Measurements from ENCODE around the gene MACROD1. TPM values are rescaled to one million over a fixed set of nuclear protein-coding genes. Genes with fewer than 3 reads are reported as not detected.

MACROD1 gene
- total and polyA plus RNA-seq, 2 experiments from 2014 or later: 21.2 to 403 TPM

DNA sequence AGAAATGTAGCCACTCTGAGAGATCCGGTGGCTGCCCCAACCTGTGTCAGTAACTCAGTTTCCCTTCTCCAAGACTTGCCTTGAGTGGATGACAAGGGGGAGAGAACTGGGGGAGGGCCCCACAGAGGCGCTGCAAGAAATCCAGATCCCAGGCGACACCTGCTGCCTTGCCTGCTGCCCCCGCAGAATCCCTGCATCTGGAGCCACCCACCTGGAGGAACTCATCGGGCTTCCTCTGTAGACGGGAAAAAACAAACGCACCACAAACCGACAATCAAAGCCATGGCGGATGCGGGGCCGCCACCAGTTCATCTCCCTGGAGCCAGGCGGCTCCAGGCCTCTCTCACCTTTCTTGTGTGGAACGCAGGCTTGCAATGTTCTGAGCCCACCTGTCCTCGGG lies 40.2 kb downstream of the MACROD1 start:
- Histone ChIP-seq H3K36me3 (ENCODE audit: low read depth) (no peaks in the 10 kb centered on the region), H3K4me3 (no peak overlapping the region), H3K9ac (no peak overlapping the region), H3K9me2 (ENCODE audit: insufficient read depth) (no peaks in the 10 kb centered on the region), H4K20me1 (ENCODE audit: insufficient read depth) (no peaks in the 10 kb centered on the region), H3F3A (ENCODE audit: insufficient read depth) (no peaks in the 10 kb centered on the region), H3K4me1 (ENCODE audit: insufficient read depth) (peaks cover 11% of the 10 kb centered on the region), H3K4me2 (ENCODE audit: unreplicated experiment) (no peak overlapping the region), H2AFZ (no peak overlapping the region), H3K79me2 (ENCODE audit: insufficient read depth) (no peaks in the 10 kb centered on the region), H3K27ac (no peak overlapping the region), H3K9me3 (ENCODE audit: low read depth) (no peaks in the 10 kb centered on the region), H3K27me3 (replicated peaks; ENCODE audit: insufficient read depth) (no peaks in the 10 kb centered on the region)
- no peak for DNase-seq
- TF ChIP-seq EZH2 (IDR thresholded peaks at IDR 0.05; ENCODE audit: insufficient read depth, poor library complexity, severe bottlenecking): no peak
- TF ChIP-seq EZH2phosphoT487 (IDR thresholded peaks at IDR 0.05; ENCODE audit: insufficient read depth, low read depth): no peak
- in situ Hi-C loops (cut with MboI): no loop called here
- WGBS, 2 experiments (ENCODE audit: low coverage in 1 of 2, low lambda C conversion rate in 2 of 2, missing lambda C conversion rate in 2 of 2): 88 to 90% methylated on average over 14 of the region's 14 CpGs

DNA sequence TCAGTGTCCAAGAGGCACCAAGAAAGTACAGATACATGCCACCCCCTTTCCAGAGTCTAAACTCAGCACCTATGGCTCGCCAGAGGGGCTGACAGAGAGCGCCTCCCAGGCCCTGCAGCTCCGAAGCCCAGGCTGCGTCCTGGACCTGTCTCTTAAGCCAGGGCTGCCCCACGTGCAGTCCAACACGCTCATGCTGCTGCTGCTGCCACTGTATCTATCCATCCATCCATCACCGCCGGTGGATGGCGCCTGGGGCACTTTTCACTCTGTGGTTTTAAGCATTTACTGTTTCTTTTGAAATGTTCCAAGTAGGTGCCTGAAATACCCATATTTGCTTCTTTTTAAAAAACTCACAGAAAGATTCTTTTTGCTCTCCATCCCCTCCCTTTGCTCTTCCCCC lies 41.8 kb downstream of the MACROD1 start:
- Histone ChIP-seq H3F3A (ENCODE audit: insufficient read depth) (no peaks in the 10 kb centered on the region), H3K27ac (no peak overlapping the region), H3K79me2 (ENCODE audit: insufficient read depth) (no peaks in the 10 kb centered on the region), H2AFZ (no peak overlapping the region), H3K4me2 (ENCODE audit: unreplicated experiment) (no peak overlapping the region), H3K9me3 (ENCODE audit: low read depth) (no peaks in the 10 kb centered on the region), H3K4me1 (ENCODE audit: insufficient read depth) (peaks cover 11% of the 10 kb centered on the region), H3K4me3 (no peak overlapping the region), H3K9ac (no peak overlapping the region), H4K20me1 (ENCODE audit: insufficient read depth) (no peaks in the 10 kb centered on the region), H3K27me3 (replicated peaks; ENCODE audit: insufficient read depth) (no peaks in the 10 kb centered on the region), H3K9me2 (ENCODE audit: insufficient read depth) (no peaks in the 10 kb centered on the region), H3K36me3 (ENCODE audit: low read depth) (no peaks in the 10 kb centered on the region)
- in situ Hi-C loops (cut with MboI): no loop called here
- no peak for TF ChIP-seq EZH2phosphoT487 (IDR thresholded peaks at IDR 0.05; ENCODE audit: insufficient read depth, low read depth)
- no peak for TF ChIP-seq EZH2 (IDR thresholded peaks at IDR 0.05; ENCODE audit: insufficient read depth, poor library complexity, severe bottlenecking)
- WGBS, 2 experiments (ENCODE audit: low coverage in 1 of 2, low lambda C conversion rate in 2 of 2, missing lambda C conversion rate in 2 of 2): 79 to 86% methylated on average over 9 of the region's 9 CpGs
- no peak for DNase-seq

DNA sequence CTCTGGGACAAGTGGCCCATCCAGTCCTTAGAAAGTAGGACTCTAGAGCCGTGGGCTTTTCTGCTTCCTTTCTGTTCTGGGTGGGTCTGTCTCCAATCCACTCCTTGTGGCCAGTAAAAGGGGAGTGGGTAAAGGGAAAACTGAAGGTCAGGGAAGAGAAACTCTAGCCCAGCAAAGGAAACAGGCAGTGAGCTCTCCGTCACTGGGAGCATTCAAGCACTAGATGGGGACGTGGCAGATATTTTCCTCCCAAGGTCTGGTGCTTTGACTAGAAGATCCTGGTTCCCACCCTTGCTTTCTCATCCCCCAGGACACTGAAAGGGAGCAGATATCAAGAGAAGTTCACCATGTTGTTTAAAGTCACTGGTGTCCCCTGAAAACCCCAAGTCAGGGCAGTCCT lies 42.2 kb downstream of the MACROD1 start:
- in situ Hi-C loops (cut with MboI): no loop called here
- no peak for TF ChIP-seq EZH2 (IDR thresholded peaks at IDR 0.05; ENCODE audit: insufficient read depth, poor library complexity, severe bottlenecking)
- TF ChIP-seq EZH2phosphoT487 (IDR thresholded peaks at IDR 0.05; ENCODE audit: insufficient read depth, low read depth): no peak
- no peaks in the 10 kb centered on the region for H4K20me1 ChIP-seq (ENCODE audit: insufficient read depth)
- no peaks in the 10 kb centered on the region for H3K9me3 ChIP-seq (ENCODE audit: low read depth)
- no peaks in the 10 kb centered on the region for H3K79me2 ChIP-seq (ENCODE audit: insufficient read depth)
- no peak for DNase-seq
- peaks cover 11% of the 10 kb centered on the region for H3K4me1 ChIP-seq (ENCODE audit: insufficient read depth)
- H3F3A ChIP-seq (ENCODE audit: insufficient read depth): no peaks in the 10 kb centered on the region
- no peaks in the 10 kb centered on the region for H3K27me3 ChIP-seq (replicated peaks; ENCODE audit: insufficient read depth)
- H3K27ac ChIP-seq: no peak overlapping the region
- WGBS, 2 experiments (ENCODE audit: low coverage in 1 of 2, low lambda C conversion rate in 2 of 2, missing lambda C conversion rate in 2 of 2): 89 to 100% methylated on average over 3 of the region's 3 CpGs
- no peaks in the 10 kb centered on the region for H3K9me2 ChIP-seq (ENCODE audit: insufficient read depth)
- no peak overlapping the region for H3K4me3 ChIP-seq
- no peak overlapping the region for H3K9ac ChIP-seq
- H2AFZ ChIP-seq: no peak overlapping the region
- H3K36me3 ChIP-seq (ENCODE audit: low read depth): no peaks in the 10 kb centered on the region
- no peak overlapping the region for H3K4me2 ChIP-seq (ENCODE audit: unreplicated experiment)

DNA sequence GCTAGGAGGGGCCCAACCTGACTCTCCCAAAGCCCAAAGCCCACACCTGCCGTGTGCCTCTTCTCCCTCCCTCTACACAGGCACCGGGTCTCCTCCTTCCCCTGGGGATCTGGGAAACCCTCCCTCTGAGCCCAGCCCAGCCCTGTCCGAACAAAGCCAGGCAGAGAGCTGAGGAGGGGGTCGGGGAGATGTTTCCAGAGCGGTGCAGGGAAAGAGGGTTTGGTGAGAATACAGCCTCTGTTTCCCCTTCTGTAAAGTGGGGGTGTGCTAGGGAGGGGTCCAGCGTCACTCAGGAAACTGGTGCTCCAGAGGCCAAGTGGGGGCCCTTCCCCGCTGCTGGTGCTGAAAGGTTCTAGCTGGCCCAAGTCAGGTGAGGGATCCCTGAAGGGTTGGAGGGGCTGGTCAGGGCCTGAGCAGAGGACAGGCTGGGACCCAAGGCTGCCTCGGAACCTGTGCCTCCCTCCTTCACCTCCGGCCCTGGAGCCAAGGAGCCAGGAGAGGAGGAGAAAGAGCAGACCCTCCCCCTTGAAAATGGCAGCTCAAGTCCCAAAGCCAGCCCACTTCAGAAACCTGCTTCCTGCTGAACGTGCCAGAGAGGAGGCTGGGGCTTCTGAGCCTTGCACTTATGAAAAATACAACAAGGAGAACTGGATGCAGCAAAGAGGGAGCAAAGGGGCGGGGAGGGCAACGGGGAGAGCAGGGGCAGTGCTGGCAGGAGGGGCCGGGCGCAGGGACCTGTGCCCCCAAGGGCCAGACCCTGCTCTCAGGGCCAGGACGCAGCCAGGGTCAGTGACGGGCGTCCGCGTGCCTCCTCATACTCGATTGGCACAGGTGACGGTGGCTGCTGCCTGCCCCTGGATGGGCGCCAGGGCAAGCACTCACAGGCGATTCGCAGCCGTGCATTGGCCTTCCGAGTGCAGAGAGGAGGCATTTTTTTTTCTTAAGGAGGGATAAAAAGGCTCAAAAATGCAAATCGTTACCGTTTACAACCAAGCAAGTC lies 43.2 kb downstream of the MACROD1 start:
- H2AFZ ChIP-seq: no peak overlapping the region

More for the DNA sequence above, 43.2 kb downstream of the MACROD1 start:
- H3K4me2 ChIP-seq (ENCODE audit: unreplicated experiment): no peak overlapping the region
- H3K27me3 ChIP-seq (replicated peaks; ENCODE audit: insufficient read depth): no peaks in the 10 kb centered on the region
- no peaks in the 10 kb centered on the region for H3K9me2 ChIP-seq (ENCODE audit: insufficient read depth)
- H3K9ac ChIP-seq: no peak overlapping the region
- no peaks in the 10 kb centered on the region for H3F3A ChIP-seq (ENCODE audit: insufficient read depth)
- H3K79me2 ChIP-seq (ENCODE audit: insufficient read depth): no peaks in the 10 kb centered on the region
- no peak for DNase-seq
- H3K9me3 ChIP-seq (ENCODE audit: low read depth): no peaks in the 10 kb centered on the region
- in situ Hi-C loops (cut with MboI): no loop called here
- H3K36me3 ChIP-seq (ENCODE audit: low read depth): no peaks in the 10 kb centered on the region
- no peaks in the 10 kb centered on the region for H4K20me1 ChIP-seq (ENCODE audit: insufficient read depth)
- no peak overlapping the region for H3K27ac ChIP-seq
- TF ChIP-seq EZH2phosphoT487 (IDR thresholded peaks at IDR 0.05; ENCODE audit: insufficient read depth, low read depth) (no peak), EZH2 (IDR thresholded peaks at IDR 0.05; ENCODE audit: insufficient read depth, poor library complexity, severe bottlenecking) (no peak)
- H3K4me1 ChIP-seq (ENCODE audit: insufficient read depth): peaks cover 11% of the 10 kb centered on the region
- 81 to 83% methylated on average over 24 to 28 of the region's 28 CpGs for WGBS, 2 experiments (ENCODE audit: low coverage in 1 of 2, low lambda C conversion rate in 2 of 2, missing lambda C conversion rate in 2 of 2)
- no peak overlapping the region for H3K4me3 ChIP-seq

Data from GM23248 (cell line).